GM23248 (cell line): ENCODE data around the gene NBEA.

Source experiments
- EZH2 ChIP-seq: fragments of 200-600 bp; sonication (generic); IDR thresholded peaks from 2 replicates; pipeline ENCODE4 v1.6.1; 2018; ENCODE audit warnings: antibody characterized with exemption, mild to moderate bottlenecking; ENCODE audit not compliant: insufficient read depth, poor library complexity, severe bottlenecking
- EZH2phosphoT487 ChIP-seq: fragments of 200-600 bp; sonication (generic); IDR thresholded peaks from 2 replicates; pipeline ENCODE4 v1.6.1; 2018; ENCODE audit warnings: antibody characterized with exemption, moderate library complexity, mild to moderate bottlenecking, low read depth; ENCODE audit not compliant: insufficient read depth

- TF ChIP-seq EZH2 (no peak), EZH2phosphoT487 (no peak)
Measured at GRCh38 chr13:35144166-35144890, 202.3 kb downstream of the NBEA start.
